Skin epidermis (tissue), 12 donors: Measurements from ENCODE around the gene SCART1.
"Not testable (repeated sequence)": the region's sequence is repeated elsewhere in the genome, so short reads cannot be mapped to it uniquely, and the experiment has no call there.

ENCODE experiments used
- H3K27ac ChIP-seq, 21 experiments: fragments of 200-600 bp; sonication (generic) in 11 of 21; one replicate each; pipeline ENCODE4 v1.5.0; 2020; ENCODE audit warnings: mild to moderate bottlenecking in 3 of 21, inconsistent platforms in 2 of 21, moderate library complexity in 2 of 21
- H3K4me3 ChIP-seq, 7 experiments: fragments of 200-600 bp; sonication (generic) in 2 of 7; one replicate each; pipeline ENCODE4 v1.5.0; 2020; ENCODE audit warnings: inconsistent platforms in 2 of 7, mild to moderate bottlenecking in 2 of 7, moderate library complexity in 1 of 7

The SCART1 gene

DNA sequence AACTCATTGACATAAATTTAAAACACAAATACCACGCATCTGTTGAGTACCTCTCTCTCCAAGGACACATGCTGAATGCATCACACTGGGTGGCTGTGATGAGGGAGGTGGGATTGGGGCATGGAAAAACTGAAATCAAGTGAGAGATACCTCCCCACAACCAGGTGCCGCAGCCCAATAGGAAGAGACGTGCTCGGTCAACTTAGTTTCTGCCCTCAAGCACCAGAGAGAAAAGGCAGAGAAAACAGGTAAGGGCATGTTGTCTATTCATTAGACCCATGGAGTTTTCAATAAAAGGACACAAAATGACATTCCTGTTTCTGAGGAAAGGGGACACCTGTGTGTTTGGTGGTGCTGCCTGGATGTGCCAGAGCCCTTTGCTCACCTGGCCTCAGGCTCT lies 24.2 kb upstream of the SCART1 start:
- H3K27ac ChIP-seq, H3K4me3 ChIP-seq: not testable (repeated sequence)

DNA sequence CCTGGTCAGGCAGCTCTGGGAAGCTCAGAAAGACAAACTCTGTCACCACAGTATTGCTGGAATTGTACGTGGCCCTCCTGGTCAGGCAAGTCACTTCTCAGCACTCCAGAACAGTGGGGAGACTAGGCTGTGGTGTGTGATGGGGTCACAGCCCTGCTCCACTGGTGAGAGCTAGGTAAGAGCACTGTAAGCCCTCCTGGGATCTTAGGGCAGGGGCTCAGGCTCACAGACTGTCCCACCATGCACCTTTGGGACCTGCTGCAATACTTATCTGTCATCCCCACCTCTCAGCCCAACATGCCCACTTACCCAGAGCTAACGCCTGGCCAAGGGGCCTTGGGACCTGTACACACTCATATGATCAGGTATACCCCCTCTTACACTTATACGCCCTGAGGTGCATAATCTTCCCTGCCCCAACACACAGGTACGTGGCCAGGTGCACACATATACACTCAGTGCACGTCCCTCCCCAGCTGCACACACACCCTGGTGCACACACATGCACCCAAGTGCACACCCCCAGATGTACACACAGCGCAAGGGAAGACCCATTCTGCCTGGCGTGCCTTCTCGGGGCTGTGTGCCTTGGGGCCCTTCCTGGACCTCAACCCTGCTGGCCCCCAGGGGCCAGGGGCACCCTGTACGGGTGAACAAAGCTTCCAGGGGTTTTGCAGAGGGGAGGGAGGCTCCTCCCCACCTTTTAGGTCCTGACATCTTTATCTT lies 21.7 kb upstream of the SCART1 start:
- H3K27ac ChIP-seq, H3K4me3 ChIP-seq: not testable (repeated sequence)

DNA sequence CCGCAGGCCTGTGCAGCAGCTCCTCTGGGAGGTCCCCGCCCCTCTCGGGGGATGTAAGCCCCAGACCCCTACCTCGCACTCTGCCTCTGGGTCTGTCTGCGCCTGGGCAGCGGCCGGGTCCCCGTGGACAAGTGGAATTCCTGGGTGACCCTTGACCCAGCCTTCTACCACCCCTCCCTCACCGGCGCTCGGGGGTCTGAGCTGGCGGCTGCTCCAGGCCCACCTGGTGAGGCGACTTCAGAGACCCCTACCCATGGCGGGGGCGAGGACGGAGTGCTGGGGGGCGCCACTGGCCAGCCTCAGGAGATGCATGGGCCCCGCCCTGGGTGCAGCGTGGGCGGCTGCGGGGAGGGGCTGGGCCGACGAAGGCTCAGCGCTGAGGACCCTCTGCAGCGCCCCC lies 21.0 kb upstream of the SCART1 start:
- not testable (repeated sequence) for H3K27ac ChIP-seq, H3K4me3 ChIP-seq

DNA sequence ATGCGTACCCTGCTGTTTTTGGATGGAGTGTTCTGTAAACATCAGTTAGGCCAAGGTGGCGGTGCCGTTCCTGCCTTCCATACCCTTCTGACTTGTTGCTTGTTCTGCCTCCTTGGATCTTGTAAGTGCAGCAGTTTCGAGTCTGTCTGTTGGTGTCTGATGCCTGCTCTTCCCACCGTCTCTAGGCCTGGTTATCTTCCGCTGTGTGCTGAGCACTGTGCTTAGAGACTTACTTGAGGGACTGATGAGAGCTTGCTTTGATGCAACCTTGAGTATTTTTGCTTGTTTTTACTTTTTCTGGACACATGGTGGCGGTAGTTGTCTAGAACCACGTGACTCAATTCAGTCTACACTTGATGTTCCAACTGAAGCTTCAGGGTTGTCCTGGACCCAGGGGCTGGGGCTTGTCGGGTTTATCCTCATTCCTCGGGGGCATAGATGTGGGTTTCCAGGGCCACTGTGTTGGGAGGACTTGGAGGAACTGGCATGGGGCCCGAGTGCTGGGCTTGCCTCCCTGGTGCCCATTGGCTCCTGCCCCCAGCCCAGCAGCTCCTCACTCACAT lies 15.0 kb upstream of the SCART1 start:
- Histone ChIP-seq H3K27ac (no peak overlapping the region), H3K4me3 (no peak overlapping the region)

DNA sequence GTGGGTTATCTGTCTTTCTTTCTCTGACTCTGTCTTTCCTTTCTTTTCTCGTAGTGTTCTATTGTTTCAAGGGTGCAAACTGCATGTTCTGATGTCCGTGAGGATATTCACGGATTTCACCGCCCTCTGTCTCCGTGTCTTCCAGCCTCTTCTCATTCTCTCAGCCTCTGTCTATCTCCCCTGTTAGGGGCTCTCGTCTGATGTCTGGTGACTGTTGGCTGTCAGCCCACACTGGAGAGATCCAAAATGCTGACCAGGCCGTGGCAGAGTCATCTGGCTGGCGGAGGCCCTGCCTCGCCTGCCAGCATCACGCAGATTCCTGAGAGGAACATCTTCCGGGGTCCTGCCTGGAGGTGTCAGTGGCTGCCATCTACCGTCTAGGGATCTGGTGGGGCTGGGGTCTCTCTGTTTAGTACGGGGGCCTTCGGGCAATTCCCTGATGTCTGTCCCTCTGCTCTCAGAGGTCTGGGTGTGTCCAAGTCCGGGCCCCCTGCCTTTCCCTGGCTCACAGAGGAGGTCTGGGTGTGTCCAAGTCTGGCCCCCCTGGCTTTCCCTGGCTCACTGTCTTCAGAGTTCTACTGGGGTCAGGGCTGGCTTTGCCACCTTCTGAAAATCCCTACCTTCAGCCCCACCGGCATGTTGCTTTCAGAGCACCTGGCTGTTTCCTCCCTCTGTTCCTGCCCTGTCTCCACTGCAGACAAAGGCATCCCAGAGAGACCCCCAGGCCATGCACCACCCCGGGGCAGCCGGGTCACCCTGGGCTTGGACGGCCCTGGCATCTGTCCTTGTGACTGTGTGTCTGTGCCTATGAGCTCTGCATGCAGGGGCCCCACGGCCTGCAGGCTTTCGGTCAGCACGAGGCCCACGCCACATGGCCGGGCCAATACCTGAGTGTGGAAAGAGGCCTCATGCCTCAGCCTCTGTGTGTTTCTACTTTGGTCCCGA lies 14.0 kb upstream of the SCART1 start:
- peak overlapping the region in 1 of 21 experiments; percentile 14 for H3K27ac ChIP-seq
- no peak overlapping the region for H3K4me3 ChIP-seq

DNA sequence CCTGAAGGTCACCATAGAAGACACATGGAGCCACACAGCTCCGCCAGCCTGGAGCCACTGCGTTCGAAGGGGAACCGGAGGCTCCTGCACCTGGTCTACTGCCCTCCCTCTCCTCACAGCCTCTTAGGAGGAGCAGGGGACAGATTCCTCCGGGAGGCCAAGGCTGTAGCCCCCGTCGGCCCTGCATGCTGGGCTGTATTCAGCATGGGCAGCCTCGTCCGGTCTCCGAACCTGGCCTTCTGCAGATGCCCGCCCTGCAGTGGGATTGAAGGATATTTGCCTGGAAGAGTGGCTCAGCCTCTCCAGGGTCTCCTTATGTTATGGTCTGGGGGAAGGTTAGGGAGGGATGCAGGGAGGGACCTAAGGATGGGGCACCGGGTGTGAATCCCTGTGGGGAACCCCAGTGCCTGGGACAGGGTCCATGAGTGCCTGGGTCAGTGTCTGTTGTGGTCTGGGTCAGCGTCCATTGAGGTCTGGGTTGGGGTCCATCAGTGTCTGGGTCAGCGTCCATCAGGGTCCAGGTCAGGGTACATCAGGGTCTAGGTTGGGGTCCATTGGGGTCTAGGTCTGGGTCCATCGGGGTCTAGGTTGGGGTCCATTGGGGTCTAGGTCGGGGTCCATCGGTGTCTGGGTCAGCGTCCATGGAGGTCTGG lies 13.0 kb upstream of the SCART1 start:
- Histone ChIP-seq H3K4me3 (no peak overlapping the region), H3K27ac (no peak overlapping the region)

DNA sequence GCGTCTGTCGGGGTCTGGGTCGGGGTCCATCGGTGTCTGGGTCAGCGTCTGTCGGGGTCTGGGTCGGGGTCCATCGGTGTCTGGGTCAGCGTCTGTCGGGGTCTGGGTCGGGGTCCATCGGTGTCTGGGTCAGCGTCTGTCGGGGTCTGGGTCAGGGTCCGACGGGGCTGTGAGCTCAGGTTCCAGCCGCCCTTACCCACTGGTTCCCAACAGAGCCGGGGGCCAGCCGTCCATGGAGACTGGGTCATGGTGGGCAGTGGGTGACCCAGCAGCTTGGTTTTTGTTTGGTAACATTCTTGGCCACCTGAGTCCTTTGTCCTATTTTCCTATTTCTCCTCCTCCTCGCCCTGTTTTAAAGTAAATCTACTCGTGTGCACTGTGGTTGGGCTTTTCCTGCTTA lies 12.4 kb upstream of the SCART1 start:
- H3K27ac ChIP-seq, H3K4me3 ChIP-seq: not testable (repeated sequence)

DNA sequence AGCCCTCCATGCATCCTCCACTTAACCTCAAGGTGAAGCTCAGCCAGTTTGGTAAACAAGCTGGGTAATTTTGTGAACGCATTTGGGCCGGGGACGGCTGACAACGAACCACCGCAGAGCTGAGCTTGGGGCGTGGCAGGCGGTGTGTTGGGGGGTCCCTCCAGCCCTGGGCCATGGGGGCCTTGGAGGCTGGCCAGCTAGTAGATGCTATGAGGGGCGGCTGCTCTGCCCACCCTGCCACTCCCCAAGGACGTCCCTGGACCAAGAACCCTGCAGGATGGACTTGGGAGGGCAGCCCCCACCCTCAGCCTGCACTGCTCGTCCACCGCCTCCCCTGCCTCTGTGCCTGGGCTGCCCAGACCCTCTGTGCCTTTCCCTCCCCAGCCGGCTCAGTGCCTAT lies 12.0 kb upstream of the SCART1 start:
- peak overlapping the region in 1 of 21 experiments; percentile 62 for H3K27ac ChIP-seq
- H3K4me3 ChIP-seq, result no peak overlapping the region

DNA sequence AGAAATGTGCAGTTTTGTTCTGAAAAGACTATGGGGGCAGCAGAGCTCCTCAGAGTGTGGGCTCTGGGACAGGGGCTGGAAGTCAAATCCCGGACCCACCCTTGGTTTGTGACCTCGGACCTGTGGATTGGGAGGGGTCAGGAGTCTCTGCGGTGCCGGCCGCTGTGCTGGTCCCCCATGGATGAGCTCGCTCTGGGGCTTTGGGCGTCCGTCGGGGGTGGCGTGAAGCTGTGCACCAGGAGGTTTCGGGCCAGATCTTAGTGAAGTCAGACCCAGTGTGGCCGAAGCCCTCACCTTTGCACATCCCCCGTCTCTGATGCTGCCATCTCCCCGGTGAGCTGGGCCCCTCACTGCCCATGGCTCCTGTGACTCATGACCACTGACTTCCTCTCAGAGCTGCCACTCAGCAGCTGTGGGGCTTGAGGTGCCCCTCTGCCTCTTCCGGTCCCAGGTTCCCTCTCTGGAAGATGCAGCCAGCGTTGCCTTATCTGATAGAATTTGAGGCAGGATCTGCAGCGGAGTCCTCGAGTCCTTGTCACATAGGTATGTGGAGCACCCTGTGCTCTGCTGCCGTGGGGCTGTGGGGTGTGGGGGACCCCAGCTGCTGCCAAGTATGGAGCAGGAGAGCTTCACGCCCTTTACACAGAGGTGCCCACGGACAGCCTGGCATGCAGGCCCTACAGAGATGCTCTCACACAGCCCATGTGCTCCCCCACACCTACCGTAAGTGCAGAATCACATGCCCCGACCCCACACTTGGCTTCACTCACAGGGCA lies 11.4 kb upstream of the SCART1 start:
- H3K4me3 ChIP-seq, result no peak overlapping the region
- peak overlapping the region in 2 of 21 experiments; percentile 23 to 62 for H3K27ac ChIP-seq

DNA sequence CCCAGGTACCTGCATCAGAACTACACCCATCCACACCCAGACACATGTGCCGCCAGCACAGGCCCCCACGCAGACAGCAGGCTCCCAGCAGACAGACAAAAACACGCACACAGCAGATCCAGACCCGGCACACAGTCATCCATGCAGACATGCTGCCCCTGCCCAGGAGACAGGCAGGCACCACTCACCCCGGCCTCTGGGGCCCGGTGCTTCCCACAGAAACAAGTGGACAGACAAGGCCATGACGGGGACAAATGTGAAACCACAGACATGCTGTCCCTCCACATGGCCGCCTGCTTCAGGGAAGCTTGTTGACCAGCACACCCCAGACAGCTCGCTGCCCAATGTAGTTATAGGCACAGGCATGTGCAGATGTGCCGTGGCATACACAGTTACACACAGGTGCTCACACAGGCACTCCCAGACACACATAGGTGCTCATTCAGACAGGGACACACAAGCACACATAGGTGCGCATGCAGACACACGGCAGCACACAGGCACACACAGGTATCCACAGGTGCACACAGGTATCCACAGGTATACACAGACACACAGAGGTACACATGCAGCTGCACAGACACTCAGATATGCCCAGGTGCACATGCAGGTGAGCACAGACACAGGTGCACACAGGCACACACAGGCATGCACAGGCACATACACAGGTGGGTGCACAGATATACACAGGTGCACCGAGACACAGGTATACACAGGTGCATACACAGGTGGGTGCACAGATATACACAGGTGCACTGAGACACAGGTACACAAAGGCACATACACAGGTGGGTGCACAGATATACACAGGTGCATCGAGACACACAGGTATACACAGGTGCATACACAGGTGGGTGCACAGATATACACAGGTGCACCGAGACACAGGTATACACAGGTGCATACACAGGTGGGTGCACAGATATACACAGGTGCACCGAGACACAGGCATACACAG lies 10.5 kb upstream of the SCART1 start:
- peak overlapping the region in 1 of 21 experiments; percentile 62 for H3K27ac ChIP-seq

DNA sequence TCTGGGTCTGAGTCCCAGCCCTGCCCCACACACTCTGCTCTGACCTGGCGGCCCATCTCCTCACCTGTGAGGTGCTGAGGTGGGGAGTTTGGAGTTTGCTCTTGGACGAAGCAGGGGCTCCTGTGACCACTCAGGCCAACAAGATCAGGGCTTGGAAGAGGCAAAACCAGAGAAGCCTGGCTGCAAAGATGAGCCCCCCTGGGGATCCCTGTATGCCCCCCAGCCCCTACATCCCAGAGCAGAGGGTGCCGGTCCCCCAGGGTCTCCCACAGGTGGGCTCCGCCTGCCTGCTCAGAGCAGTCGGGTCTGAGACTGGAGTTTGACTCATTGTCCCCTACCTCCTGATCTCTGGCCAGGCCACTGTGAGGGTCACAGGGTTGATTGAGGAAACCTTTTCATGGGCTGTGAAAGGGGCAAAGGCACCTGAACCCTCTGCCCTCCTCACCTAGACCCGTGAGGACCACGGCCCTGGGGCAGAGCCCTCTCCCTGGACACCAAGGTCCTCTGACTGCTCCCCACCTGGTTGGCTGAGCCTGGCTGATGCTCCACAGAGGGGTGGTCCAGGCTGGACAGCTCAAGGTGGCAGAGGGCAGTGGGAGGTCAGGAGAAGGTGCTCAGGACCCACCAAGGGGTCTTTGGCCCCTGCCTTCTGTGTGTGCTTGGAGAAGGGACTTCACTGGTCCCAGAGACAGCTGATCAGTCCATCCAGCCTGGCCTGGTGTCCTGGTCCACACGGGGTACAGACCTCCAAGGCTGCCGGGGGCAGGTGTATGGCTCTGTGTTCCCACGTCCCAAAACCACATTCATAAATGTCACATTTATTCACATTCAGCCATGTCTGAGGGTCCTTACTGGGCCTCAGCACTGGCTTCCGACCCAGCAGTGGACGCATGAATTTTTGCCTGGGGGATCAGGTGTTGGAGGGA lies 9.1 kb upstream of the SCART1 start:
- Histone ChIP-seq H3K27ac (no peak overlapping the region), H3K4me3 (no peak overlapping the region)

More for the DNA sequence above, 10.5 kb upstream of the SCART1 start:
- no peak overlapping the region for H3K4me3 ChIP-seq

DNA sequence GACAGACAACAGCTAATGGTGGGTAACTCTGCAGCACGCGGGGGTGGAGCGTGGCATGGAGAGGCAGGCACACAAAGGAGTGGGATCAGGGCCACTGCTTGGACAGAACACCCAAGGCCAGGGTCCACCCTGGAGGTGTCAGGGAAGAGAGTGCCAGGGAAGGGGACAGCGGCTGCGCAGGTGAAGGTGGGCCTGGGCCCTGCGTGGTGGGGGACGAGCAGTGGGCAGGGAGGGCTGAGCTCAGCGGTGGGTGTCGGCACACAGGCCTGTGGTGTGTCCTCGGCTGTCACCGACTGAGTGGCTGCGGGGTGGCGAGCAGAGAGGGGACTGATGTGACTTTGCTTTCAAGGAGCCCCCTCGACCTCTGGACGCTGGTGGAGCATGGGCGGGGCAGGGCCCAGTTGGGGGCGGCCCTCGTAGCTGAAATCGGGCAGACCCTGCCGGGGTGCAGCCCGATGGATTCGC lies 8.4 kb upstream of the SCART1 start:
- H3K27ac ChIP-seq, result no peak overlapping the region
- no peak overlapping the region for H3K4me3 ChIP-seq

DNA sequence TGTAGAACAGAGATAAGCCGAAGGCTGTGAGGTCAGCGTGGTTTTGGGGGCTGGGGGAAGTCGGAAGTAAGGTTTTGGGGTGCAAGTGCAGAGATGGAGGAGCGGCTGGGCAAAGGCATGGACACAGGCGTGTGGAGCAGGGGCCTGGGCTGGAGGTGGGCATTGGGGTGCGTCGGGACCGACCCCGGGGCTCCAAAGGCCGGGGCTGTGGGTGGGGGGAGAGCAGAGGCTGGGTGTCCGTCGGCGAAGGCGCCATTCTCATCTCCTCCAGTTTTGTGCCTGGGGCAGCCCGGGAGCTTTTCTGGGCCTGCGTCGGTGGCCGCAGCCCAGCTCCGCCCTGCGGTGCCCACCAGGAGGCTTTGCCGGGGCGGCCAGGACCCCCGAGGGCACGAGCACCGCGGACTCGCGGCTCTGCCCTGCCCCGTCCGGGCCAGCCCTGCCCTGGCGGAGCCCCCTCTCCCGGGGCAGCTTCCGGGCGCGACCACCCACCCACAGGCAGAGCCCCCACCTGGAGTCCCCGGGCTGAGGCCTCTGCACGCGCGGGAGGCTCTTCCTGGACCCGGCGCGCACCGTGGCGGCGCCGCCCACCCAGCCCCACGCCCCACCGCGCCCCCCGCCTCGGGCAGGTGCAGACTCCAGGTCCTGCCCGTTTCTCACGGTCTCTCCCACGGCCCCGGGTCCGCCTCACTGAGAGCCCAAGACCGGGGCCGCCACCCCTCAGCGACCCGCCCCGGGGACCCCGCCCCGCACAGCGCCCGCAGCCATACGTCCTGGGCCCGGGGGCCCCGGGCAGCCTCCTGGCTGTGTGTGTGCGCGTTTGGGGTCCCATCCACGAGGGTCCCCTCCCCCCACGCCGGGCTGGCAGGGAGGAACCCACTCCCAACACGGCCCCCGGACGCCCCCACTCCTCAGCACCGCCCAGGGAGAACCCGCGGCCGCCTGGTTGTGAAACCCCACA lies 7.7 kb upstream of the SCART1 start:
- Histone ChIP-seq H3K4me3 (no peak overlapping the region), H3K27ac (no peak overlapping the region)

DNA sequence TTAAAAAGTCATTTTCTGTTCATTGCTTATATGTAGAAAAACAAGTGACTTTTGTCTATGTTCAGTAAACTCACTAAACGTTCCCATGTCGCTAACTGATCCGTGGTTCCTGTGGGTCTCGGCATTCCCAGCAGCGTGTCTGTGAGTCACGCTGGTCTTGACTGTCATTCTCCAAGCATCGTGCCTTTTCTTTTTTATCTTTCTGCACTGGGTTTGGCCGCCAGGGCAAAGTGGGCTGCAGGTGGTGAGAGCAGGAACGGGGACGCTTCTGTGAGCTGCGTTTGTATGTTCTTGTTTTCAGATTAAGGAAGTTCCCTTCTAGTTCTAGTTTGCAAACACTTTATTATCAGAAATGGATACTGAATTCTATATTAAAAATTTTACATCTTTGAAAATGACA lies 6.8 kb upstream of the SCART1 start:
- Histone ChIP-seq H3K27ac (no peak overlapping the region), H3K4me3 (no peak overlapping the region)

DNA sequence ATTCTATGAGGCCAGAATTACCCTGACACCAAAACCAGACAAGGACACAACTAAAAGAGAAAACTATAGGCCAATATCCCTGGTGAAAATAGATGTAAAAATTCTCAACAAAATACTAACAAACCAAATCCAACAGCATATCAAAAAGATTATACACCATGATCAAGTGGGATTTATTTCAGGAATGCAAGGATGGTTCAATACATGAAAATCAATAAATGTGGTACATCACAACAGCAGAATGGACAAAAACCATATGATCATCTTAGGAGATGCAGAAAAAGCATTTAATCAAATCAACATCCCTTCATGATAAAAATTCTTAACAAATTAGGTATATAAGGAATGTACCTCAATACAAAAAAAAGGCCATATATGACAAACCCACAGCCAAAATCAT lies 5.6 kb upstream of the SCART1 start:
- H3K27ac ChIP-seq, result no peak overlapping the region
- H3K4me3 ChIP-seq, result no peak overlapping the region

DNA sequence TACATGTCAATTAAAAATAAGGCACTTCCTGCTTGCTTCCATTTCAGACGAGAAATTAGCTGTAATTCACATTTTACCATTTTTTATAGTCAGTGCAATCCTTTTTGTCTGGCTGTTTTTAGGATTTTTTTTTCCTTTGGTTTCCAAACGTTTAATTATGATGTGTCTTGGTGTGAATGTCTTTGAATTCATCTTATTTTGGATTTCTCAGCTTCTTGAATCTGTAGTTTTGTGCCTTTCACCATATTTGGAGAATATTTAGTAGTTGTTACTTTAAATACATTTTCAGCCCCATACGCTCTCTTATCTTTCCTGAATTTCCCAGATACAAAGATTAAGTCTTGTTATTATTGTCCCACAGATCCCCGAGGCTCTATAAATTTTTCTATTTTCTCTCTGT lies 2.4 kb upstream of the SCART1 start:
- H3K4me3 ChIP-seq, result no peak overlapping the region
- H3K27ac ChIP-seq, result no peak overlapping the region
